GM21360 (cell line): ENCODE results near the gene GNB3.
"Not testable (repeated sequence)": the region's sequence is repeated elsewhere in the genome, so short reads cannot be mapped to it uniquely, and the experiment has no call there.

ENCODE experiments used
- ATAC-seq: cut with Tn5 transposase; IDR thresholded peaks from one replicate; pipeline ENCODE4 v1.9.1; 2021; ENCODE audit warnings: mild to moderate bottlenecking, moderate library complexity; ENCODE audit not compliant: unreplicated experiment

The GNB3 gene

GRCh38 chr12:6874015-6874368 is 33.3 kb downstream of the GNB3 start:
- not testable (repeated sequence) for ATAC-seq

GRCh38 chr12:6879824-6880223 is 39.1 kb downstream of the GNB3 start:
- not testable (repeated sequence) for ATAC-seq

- ATAC-seq: no peak
Measured at GRCh38 chr12:6883252-6883651, 42.5 kb downstream of the GNB3 start.

- no peak for ATAC-seq
Measured at GRCh38 chr12:6883683-6884082, 43.0 kb downstream of the GNB3 start.

- ATAC-seq: no peak
Measured at GRCh38 chr12:6884539-6884938, 43.8 kb downstream of the GNB3 start.

GRCh38 chr12:6886206-6886999 is 45.7 kb downstream of the GNB3 start:
- ATAC-seq: not testable (repeated sequence)

- ATAC-seq: no peak
Measured at GRCh38 chr12:6887460-6887859, 46.7 kb downstream of the GNB3 start.

GRCh38 chr12:6888360-6888759 is 47.6 kb downstream of the GNB3 start:
- no peak for ATAC-seq

- not testable (repeated sequence) for ATAC-seq
Measured at GRCh38 chr12:6888794-6889193, 48.1 kb downstream of the GNB3 start.

- ATAC-seq: not testable (repeated sequence)
Measured at GRCh38 chr12:6889775-6890573, 49.2 kb downstream of the GNB3 start.

GRCh38 chr12:6890789-6891645 is 50.3 kb downstream of the GNB3 start:
- ATAC-seq: peak; percentile 96

- ATAC-seq: no peak
Measured at GRCh38 chr12:6891646-6892001, 50.9 kb downstream of the GNB3 start.

- ATAC-seq: not testable (repeated sequence)
Measured at GRCh38 chr12:6892683-6893082, 52.0 kb downstream of the GNB3 start.

- ATAC-seq: no peak
Measured at GRCh38 chr12:6894321-6894720, 53.6 kb downstream of the GNB3 start.
